Prostate gland (tissue), 2 donors: ENCODE data around the gene NLRX1.

ENCODE experiments used
- CTCF ChIP-seq, 4 experiments: fragments of 200-600 bp in 2 of 4; fragments of 450-650 bp in 2 of 4; sonication (generic) in 2 of 4; IDR thresholded peaks; 1 replicate in 3 of 4; 2 replicates in 1 of 4; pipeline ENCODE4 v1.5.1; 2016 to 2019; ENCODE audit warnings: antibody characterized with exemption in 4 of 4, mild to moderate bottlenecking in 2 of 4, moderate library complexity in 2 of 4
- POLR2A ChIP-seq: fragments of 450-650 bp; IDR thresholded peaks from one replicate; pipeline ENCODE4 v1.6.1; 2016; ENCODE audit warnings: antibody characterized with exemption, mild to moderate bottlenecking

DNA sequence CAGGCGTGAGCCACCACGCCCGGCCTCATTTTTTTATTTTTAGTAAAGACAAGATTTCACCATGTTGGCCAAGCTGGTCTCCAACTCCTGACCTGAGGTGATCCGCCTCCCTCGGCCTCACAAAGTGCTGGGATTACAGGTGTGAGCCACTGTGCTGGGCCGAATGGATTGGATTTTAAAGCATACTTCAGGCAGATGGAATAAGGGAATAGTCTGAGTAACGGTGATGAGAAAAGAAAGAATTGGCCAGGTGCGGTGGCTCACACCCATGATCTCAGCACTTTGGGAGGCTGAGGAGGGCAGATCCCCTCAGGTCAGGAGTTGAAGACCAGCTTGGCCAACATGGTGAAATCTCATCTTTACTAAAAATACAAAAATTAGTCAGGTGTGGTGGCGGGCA, 35.5 kb downstream of the NLRX1 start:
- no peak for TF ChIP-seq POLR2A
- no peak for TF ChIP-seq CTCF (IDR thresholded peaks at IDR 0.05)
